GM20000 (cell line): Measurements from ENCODE around the gene PDGFD.

ENCODE experiments used
- DNase-seq: peaks from one replicate; pipeline ENCODE4 v3.0.0; 2012; ENCODE audit warnings: low spot score
- TF ChIP-seq, protein P1 (sequence below): IDR thresholded peaks from 2 replicates; pipeline ENCODE4 v1.5.1; 2012; ENCODE audit warnings: mild to moderate bottlenecking, control low read depth; ENCODE audit errors: extremely low read depth, missing control alignments

The PDGFD gene

GRCh38 chr11:103877221-103877620 lies 286.7 kb downstream of the PDGFD start:
- TF ChIP-seq, protein P1, sequence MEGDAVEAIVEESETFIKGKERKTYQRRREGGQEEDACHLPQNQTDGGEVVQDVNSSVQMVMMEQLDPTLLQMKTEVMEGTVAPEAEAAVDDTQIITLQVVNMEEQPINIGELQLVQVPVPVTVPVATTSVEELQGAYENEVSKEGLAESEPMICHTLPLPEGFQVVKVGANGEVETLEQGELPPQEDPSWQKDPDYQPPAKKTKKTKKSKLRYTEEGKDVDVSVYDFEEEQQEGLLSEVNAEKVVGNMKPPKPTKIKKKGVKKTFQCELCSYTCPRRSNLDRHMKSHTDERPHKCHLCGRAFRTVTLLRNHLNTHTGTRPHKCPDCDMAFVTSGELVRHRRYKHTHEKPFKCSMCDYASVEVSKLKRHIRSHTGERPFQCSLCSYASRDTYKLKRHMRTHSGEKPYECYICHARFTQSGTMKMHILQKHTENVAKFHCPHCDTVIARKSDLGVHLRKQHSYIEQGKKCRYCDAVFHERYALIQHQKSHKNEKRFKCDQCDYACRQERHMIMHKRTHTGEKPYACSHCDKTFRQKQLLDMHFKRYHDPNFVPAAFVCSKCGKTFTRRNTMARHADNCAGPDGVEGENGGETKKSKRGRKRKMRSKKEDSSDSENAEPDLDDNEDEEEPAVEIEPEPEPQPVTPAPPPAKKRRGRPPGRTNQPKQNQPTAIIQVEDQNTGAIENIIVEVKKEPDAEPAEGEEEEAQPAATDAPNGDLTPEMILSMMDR, result no peak
- DNase-seq, result no peak

DNA sequence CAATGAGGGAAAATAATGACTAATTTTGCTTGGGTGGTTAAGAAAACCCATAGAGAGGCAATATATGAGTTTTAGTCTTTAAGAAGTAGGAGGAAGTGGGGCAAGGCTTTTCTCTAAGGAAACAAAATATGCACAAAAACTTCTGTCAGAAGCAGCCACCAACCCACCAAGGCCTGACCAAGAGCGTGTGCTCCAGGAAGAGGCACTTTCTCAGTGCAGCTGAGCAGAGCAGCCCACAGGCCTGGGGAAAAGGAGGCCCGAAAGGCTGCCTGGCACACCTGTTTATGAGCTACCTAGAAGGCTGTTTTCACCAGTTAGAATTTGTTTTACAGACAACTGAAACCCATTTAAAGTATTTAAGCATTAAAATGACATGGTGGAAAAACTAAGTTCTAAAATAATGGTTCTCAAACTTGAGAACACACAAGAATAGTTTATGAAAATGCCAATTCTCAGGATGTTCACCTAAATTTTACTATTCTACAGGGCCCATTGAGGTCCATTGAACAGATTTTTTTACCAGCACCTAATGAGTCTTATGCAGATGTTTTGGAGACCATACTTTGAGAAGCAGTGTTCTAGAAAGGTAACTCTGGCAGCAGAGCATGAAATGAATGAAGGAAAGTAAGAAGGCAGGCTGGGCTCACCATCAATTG lies 288.0 kb downstream of the PDGFD start:
- DNase-seq, result no peak

GRCh38 chr11:103872748-103873147 lies 291.2 kb downstream of the PDGFD start:
- DNase-seq, result no peak
- TF ChIP-seq, protein P1, result no peak

More for the DNA sequence above, 288.0 kb downstream of the PDGFD start:
- TF ChIP-seq, protein P1, result no peak

DNA sequence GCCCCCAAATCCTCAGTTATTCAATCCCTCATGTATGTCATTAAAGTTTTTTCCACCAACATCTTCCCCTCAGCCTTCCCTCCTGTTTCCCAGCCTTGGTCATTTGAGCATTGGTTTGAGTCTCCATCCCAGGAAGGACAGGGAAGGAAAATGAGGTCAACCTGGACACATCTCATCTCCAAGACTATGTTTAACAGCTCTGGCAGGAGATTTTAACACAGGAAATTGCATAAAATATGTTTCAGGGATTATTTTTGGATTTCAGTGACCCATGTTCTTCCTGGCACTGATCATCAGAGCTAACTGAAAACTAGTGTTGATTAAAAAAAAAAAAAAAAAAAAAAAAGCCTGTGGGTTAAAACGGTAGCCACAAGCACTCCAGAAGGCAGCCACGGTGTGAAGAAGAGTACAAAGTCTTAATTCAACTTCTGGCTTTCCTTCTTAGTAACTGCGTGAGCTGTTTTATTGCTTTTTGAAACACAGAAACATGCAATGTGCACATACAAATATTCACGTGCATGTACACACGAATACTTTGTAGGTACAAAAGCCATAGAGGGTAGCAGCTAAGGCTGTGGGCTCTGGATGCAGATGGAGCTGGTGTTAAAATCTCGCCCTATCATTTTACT lies 291.9 kb downstream of the PDGFD start:
- TF ChIP-seq, protein P1, result no peak
- DNase-seq, result no peak

DNA sequence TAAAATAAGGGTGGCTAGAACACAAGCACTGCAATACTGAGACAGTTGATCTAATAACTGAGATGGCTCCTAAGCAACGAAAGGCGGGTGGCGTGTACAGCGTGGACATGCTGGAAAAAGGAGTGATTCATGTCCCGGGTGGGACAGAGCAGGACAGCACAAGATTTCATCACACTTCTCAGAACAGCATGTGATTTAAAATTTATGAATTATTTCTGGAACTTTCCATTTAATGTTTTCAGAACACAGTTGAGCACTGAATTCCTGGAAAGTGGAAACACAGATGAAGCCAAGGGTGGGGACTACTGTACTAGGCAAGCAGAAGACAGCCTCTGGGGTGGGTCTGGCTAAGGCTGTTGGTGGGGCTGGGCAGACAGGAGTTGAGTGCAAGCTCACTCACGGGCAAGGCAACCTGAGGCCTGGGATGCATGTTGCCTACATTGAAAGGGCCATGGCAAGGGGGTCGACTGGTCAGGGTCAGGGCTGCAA lies 293.1 kb downstream of the PDGFD start:
- TF ChIP-seq, protein P1, result no peak
- no peak for DNase-seq

GRCh38 chr11:103867481-103867880 lies 296.5 kb downstream of the PDGFD start:
- DNase-seq, result no peak
- TF ChIP-seq, protein P1, result no peak

- TF ChIP-seq, protein P1, result no peak
- no peak for DNase-seq
Observed at GRCh38 chr11:103863497-103863896, 300.4 kb downstream of the PDGFD start.
